Measurements from ENCODE around the gene RIN3. TPM values are rescaled to one million over a fixed set of nuclear protein-coding genes. Genes with fewer than 3 reads are reported as not detected.

The RIN3 gene
- total RNA-seq, 3 donors from 2014 or later = 10.7 to 19.7 (median 12.1) TPM

- Histone ChIP-seq H3K4me1 (peaks cover 6 to 12% of the 10 kb centered on the region in 2 donors), H3K9me3 (no peaks in the 10 kb centered on the region), H3K36me3 (no peaks in the 10 kb centered on the region), H3K4me3 (peak overlapping the region in 1 of 3 donors; percentile 6), H3K27ac (peak overlapping the region; percentile 72 to 84), H3K27me3 (no peaks in the 10 kb centered on the region)
- peak; percentile 71 to 72 for DNase-seq (ENCODE audit: low spot score in 2 of 2)
- TF ChIP-seq CTCF (IDR thresholded peaks at IDR 0.05) (no peak), POLR2A (IDR thresholded peaks at IDR 0.05) (no peak)
- intact Hi-C loops (cut with DNase I; ENCODE audit: low total_unique reads) = no loop called here
Observed at GRCh38 chr14:92692822-92693226, 179.2 kb downstream of the RIN3 start.

GRCh38 chr14:92693998-92694795 lies 180.6 kb downstream of the RIN3 start:
- H3K36me3 ChIP-seq = no peaks in the 10 kb centered on the region
- H3K4me1 ChIP-seq = peaks cover 6 to 12% of the 10 kb centered on the region in 2 donors
- H3K9me3 ChIP-seq = no peaks in the 10 kb centered on the region
- H3K27ac ChIP-seq = no peak overlapping the region
- no peak for TF ChIP-seq POLR2A (IDR thresholded peaks at IDR 0.05)
- TF ChIP-seq CTCF (IDR thresholded peaks at IDR 0.05) = no peak
- no peak for TF ChIP-seq POLR2AphosphoS5 (IDR thresholded peaks at IDR 0.05)
- DNase-seq (ENCODE audit: low spot score in 2 of 2) = no peak
- no peak overlapping the region for H3K4me3 ChIP-seq
- intact Hi-C loops (cut with DNase I; ENCODE audit: low total_unique reads) = loop anchor here (1.0 kb wide), 1 partner anchor 23 kb away; no protein-coding TSS in a partner anchor
- no peaks in the 10 kb centered on the region for H3K27me3 ChIP-seq

GRCh38 chr14:92694807-92695206 lies 181.2 kb downstream of the RIN3 start:
- Histone ChIP-seq H3K27ac (no peak overlapping the region), H3K36me3 (no peaks in the 10 kb centered on the region), H3K4me1 (peaks cover 6 to 12% of the 10 kb centered on the region in 2 donors), H3K9me3 (no peaks in the 10 kb centered on the region), H3K27me3 (no peaks in the 10 kb centered on the region), H3K4me3 (no peak overlapping the region)
- DNase-seq (ENCODE audit: low spot score in 2 of 2) = no peak
- intact Hi-C loops (cut with DNase I; ENCODE audit: low total_unique reads) = loop anchor here (1.0 kb wide), 1 partner anchor 22 kb away; no protein-coding TSS in a partner anchor
- TF ChIP-seq CTCF (IDR thresholded peaks at IDR 0.05) (no peak), POLR2A (IDR thresholded peaks at IDR 0.05) (no peak), POLR2AphosphoS5 (IDR thresholded peaks at IDR 0.05) (no peak)

GRCh38 chr14:92695562-92695961 lies 182.0 kb downstream of the RIN3 start:
- no peak for DNase-seq (ENCODE audit: low spot score in 2 of 2)
- Histone ChIP-seq H3K4me3 (no peak overlapping the region), H3K9me3 (no peaks in the 10 kb centered on the region), H3K27me3 (no peaks in the 10 kb centered on the region), H3K27ac (no peak overlapping the region), H3K36me3 (no peaks in the 10 kb centered on the region), H3K4me1 (peaks cover 6 to 12% of the 10 kb centered on the region in 2 donors)
- TF ChIP-seq CTCF (IDR thresholded peaks at IDR 0.05) = no peak
- TF ChIP-seq POLR2AphosphoS5 (IDR thresholded peaks at IDR 0.05) = no peak
- TF ChIP-seq POLR2A (IDR thresholded peaks at IDR 0.05) = no peak
- intact Hi-C loops (cut with DNase I; ENCODE audit: low total_unique reads) = no loop called here

- Histone ChIP-seq H3K4me1 (peaks cover 6 to 12% of the 10 kb centered on the region in 2 donors), H3K27me3 (no peaks in the 10 kb centered on the region), H3K4me3 (no peak overlapping the region), H3K9me3 (no peaks in the 10 kb centered on the region), H3K36me3 (no peaks in the 10 kb centered on the region), H3K27ac (no peak overlapping the region)
- TF ChIP-seq POLR2A (IDR thresholded peaks at IDR 0.05) (no peak), POLR2AphosphoS5 (IDR thresholded peaks at IDR 0.05) (no peak), CTCF (IDR thresholded peaks at IDR 0.05) (no peak)
- DNase-seq (ENCODE audit: low spot score in 2 of 2) = no peak
- intact Hi-C loops (cut with DNase I; ENCODE audit: low total_unique reads) = no loop called here
Observed at GRCh38 chr14:92696366-92696765, 182.8 kb downstream of the RIN3 start.
